Activated T-cell treated with anti-CD3 and anti-CD28 coated beads, Interleukin-2, amount 50 U/mL, for 72 hours (primary cell): Measurements from ENCODE around the gene CD300LB. TPM values are rescaled to one million over a fixed set of nuclear protein-coding genes. Genes with fewer than 3 reads are reported as not detected.
"Not testable (repeated sequence)": the region's sequence is repeated elsewhere in the genome, so short reads cannot be mapped to it uniquely, and the experiment has no call there.

Experiments used
- ATAC-seq, 2 donors: fragments of 150-1000 bp; cut with Tn5 transposase; replicated peaks in 1 of 2; 2 replicates each; pipeline ENCODE4 v1.10.0; 2021; ENCODE audit warnings: moderate library complexity in 2 of 2, mild to moderate bottlenecking in 1 of 2
- DNase-seq, 2 donors: peaks; one replicate each; pipeline ENCODE4 v3.0.0; 2021 to 2022; ENCODE audit warnings: mixed read lengths in 1 of 2
- H3K27ac Mint-ChIP-seq: one replicate; pipeline ENCODE4 v1.8.0; 2022; ENCODE audit warnings: mild to moderate bottlenecking, moderate library complexity, mixed read lengths
- H3K27me3 Mint-ChIP-seq: one replicate; pipeline ENCODE4 v1.8.0; 2022; ENCODE audit warnings: low read depth, mixed read lengths
- H3K36me3 Mint-ChIP-seq, 2 donors: one replicate each; pipeline ENCODE4 v1.8.0; 2022; ENCODE audit warnings: mixed read lengths in 2 of 2, mild to moderate bottlenecking in 1 of 2; ENCODE audit not compliant: insufficient read depth in 2 of 2
- H3K4me1 Mint-ChIP-seq: one replicate; pipeline ENCODE4 v1.8.0; 2022; ENCODE audit warnings: low read depth, mixed read lengths
- H3K4me3 Mint-ChIP-seq, 2 donors: one replicate each; pipeline ENCODE4 v1.8.0; 2022; ENCODE audit warnings: mild to moderate bottlenecking in 2 of 2, mixed read lengths in 2 of 2, moderate library complexity in 2 of 2
- H3K9me3 Mint-ChIP-seq, 2 donors: one replicate each; pipeline ENCODE4 v1.8.0; 2022; ENCODE audit warnings: mixed read lengths in 2 of 2
- total RNA-seq, 2 donors: library from RNA; stranded (reverse); gene quantifications; one replicate each; pipeline ENCODE4 v1.2.3, GENCODE V29; 2022

The CD300LB gene
- total RNA-seq, 2 donors from 2014 or later: not detected

DNA sequence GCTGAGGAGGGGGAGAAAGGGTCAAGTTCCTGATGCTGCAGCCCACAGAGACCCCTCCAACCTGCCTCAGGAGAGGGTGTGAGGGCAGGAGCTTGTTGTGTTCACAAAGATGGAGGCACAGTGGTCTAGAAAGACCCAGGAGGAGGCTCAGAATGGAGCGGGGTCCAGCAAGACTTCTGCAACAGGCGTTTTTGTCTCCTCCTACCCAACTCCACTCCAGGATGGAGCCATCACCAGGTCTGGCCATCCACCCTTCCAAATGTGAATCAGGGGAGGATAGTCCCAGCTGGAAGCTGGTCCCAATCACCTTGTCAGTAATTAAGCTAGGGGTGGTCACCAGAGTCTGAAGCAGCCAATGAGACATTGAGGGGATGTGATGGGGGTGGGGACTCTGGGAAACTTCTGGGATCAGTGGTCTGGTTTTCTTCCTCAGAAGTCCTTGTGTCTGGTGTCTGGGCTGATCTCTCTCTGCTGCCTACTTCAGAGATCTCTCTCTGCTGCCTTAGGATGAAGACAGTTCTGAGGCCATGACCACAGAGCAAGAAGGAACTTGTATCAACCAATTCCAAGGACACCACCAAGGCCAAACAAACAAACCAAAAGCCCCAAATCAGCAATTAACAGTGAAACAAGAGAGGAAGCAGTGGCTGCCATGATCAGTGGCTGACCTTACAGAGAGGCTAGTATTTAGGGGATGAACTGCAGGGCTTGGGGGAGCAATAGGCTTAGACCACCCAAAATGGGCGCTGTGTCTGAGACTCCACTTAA, 14.5 kb downstream of the CD300LB start:
- Mint-ChIP-seq H3K4me3 (no peak overlapping the region), H3K9me3 (peaks cover 14 to 17% of the 10 kb centered on the region in 2 donors), H3K4me1 (peaks cover 51% of the 10 kb centered on the region), H3K36me3 (peaks cover 12 to 21% of the 10 kb centered on the region in 2 donors), H3K27me3 (peaks cover 28% of the 10 kb centered on the region), H3K27ac (no peak overlapping the region)
- DNase-seq (no peak), ATAC-seq (no peak)

DNA sequence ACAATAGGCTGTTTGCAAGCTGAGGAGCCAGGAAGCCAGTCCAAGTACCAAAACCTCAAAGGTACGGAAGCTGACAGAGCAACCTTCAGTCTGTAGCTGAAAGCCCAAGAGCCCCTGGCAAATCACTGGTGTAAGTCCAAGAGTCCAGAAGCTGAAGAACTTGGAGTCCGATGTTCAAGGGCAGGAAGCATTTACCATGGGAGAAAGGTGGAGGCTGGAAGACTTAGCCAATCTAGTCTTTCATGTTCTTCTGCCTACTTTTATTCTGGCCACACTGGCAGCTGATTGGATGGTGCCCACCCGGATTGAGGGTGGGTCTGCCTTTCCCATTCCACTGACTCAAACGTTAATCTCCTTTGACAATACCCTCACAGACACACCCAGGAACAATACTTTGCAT, 15.3 kb downstream of the CD300LB start:
- H3K27ac Mint-ChIP-seq: no peak overlapping the region
- H3K27me3 Mint-ChIP-seq: peaks cover 21% of the 10 kb centered on the region
- no peak for DNase-seq
- H3K4me3 Mint-ChIP-seq: no peak overlapping the region
- no peak for ATAC-seq
- peaks cover 12 to 21% of the 10 kb centered on the region in 2 donors for H3K36me3 Mint-ChIP-seq
- peaks cover 14 to 17% of the 10 kb centered on the region in 2 donors for H3K9me3 Mint-ChIP-seq
- H3K4me1 Mint-ChIP-seq: peaks cover 46% of the 10 kb centered on the region

DNA sequence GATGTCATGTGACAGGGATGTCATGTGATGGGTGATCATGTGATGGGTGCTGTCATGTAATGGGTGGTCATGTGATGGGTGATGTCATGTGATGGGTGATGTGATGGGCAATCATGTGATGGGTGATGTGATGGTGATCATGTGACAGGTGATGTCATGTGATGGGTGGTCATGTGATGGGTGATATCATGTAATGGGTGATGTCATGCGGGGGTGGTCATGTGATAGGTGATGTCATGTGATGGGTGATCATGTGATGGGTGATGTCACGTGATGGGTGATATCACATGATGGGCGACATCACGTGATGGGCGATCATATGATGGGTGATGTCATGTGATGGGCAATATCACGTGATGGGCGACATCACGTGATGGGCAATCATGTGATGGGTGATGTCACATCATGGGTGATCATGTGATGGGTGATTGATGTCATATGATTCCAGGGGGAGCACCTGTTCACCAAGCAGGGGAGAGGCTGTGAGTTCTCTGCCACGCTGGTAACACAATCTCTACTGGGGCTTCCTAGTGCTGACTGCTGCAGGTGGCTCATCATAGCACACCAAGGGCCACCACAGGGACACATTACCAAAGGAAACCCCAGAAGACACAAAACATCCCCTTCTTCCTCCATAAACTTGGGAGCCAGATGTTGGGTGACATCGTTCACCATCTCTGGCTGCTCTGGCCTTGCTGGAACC, 16.5 kb downstream of the CD300LB start:
- Mint-ChIP-seq H3K27me3 (peaks cover 14% of the 10 kb centered on the region), H3K4me3 (peak overlapping the region; percentile 14), H3K4me1 (peaks cover 35% of the 10 kb centered on the region), H3K9me3 (peaks cover 14 to 17% of the 10 kb centered on the region in 2 donors), H3K36me3 (peaks cover 12 to 21% of the 10 kb centered on the region in 2 donors), H3K27ac (peak overlapping the region; percentile 88)
- ATAC-seq: peak; percentile 27 to 46
- peak in 1 of 2 donors; percentile 52 for DNase-seq

DNA sequence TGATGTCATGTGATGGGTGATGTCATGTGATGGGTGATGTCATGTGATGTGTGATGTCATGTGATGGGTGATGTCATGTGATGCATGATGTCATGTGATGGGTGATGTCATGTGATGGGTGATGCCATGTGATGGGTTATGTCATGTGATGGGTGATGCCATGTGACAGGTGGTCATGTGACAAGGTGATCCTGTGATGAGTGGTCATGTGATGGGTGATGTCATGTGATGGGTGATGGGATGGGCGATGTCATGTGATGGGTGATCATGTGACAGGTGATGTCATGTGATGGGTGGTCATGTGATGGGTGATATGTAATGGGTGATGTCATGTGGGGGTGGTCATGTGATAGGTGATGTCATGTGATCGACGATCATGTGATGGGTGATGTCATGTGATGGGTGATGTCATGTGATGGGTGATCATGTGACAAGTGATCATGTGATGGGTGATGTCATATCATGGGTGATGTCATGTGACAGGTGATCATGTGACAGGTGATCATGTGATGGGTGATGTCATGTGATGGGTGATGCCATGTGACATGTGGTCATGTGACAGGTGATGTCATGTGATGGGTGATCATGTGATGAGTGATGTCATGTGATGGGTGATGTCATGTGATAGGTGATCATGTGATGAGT, 17.2 kb downstream of the CD300LB start:
- Mint-ChIP-seq H3K36me3 (peaks cover 12 to 16% of the 10 kb centered on the region in 2 donors), H3K27ac (peak overlapping the region; percentile 88), H3K4me1 (peaks cover 31% of the 10 kb centered on the region), H3K4me3 (peak overlapping the region in 1 of 2 donors; percentile 14), H3K27me3 (peaks cover 10% of the 10 kb centered on the region), H3K9me3 (peaks cover 14 to 17% of the 10 kb centered on the region in 2 donors)
- ATAC-seq (peak; percentile 19 to 37), DNase-seq (peak; percentile 36 to 60)

DNA sequence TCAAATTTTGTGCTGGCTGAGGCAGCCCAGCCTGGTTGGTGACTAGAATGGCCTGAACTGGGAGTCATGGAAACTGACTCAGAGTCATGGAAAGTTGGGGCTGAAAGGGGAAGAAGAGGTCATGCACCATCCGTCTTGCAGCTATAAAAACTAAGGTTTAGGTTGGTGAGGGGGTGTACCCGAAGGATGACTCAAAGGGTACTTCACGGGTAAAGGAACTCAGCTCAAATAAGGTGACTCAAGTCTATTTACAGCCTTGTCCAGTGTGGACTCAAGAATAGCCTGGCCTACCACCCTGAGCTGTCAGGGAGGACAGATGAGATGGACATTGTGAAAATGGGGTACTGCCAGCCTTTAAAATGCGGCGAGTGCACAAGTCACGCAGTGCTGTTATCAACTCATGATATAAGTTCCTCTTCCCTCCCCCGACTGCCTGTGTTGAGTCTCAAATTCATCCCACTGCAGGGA, 18.6 kb downstream of the CD300LB start:
- peak overlapping the region; percentile 53 to 68 for H3K4me3 Mint-ChIP-seq
- peaks cover 12 to 13% of the 10 kb centered on the region in 2 donors for H3K36me3 Mint-ChIP-seq
- peak overlapping the region; percentile 69 for H3K27ac Mint-ChIP-seq
- DNase-seq (peak; percentile 63 to 68), ATAC-seq (peak; percentile 84 to 89)
- peaks cover 31% of the 10 kb centered on the region for H3K4me1 Mint-ChIP-seq
- H3K27me3 Mint-ChIP-seq: peaks cover 7% of the 10 kb centered on the region
- H3K9me3 Mint-ChIP-seq: peaks cover 11 to 13% of the 10 kb centered on the region in 2 donors

DNA sequence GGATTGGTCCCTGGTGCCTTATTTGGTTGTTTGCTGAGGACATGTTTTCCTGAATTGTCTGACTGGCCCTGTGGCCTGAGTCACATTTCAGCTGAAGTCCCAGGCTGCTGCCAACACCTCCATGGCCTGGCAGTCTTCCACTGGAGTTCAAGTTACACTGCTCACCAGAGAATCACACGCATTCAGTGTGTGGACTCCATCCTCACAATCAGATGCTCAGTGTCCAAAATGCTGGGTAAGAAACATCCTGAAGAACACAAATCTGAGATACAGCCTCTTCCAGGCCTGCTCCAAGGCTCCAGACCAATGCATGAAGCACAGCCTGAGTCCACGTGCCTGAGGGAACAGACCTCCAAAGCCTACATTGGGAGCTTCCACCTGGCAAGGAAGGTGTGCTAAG, 19.2 kb downstream of the CD300LB start:
- peak overlapping the region; percentile 62 for H3K27ac Mint-ChIP-seq
- ATAC-seq (no peak), DNase-seq (no peak)
- H3K9me3 Mint-ChIP-seq: peaks cover 11 to 13% of the 10 kb centered on the region in 2 donors
- H3K4me1 Mint-ChIP-seq: peaks cover 31% of the 10 kb centered on the region
- H3K36me3 Mint-ChIP-seq: peaks cover 12 to 13% of the 10 kb centered on the region in 2 donors
- H3K27me3 Mint-ChIP-seq: peaks cover 5% of the 10 kb centered on the region
- H3K4me3 Mint-ChIP-seq: peak overlapping the region in 1 of 2 donors; percentile 53

DNA sequence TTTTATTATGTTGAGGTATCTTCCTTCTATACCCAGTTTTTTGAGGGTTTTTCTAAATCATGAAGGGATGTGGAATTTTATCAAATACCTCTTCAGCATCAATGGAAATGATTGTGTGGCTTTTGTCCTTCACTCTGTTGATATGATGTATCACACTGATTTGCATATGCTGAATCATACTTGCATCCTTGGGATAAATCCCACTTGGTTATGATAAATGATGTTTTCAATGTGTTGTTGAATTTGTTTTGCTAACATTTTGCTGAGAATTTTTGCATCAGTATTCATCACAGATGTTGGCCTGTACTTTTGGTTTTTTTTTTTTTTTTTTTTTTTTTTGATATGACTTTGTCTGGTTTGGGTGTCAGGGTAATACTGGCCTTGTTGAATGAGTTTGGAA, 23.1 kb downstream of the CD300LB start:
- peaks cover 17% of the 10 kb centered on the region for H3K4me1 Mint-ChIP-seq
- no peak overlapping the region for H3K27ac Mint-ChIP-seq
- no peaks in the 10 kb centered on the region for H3K27me3 Mint-ChIP-seq
- no peak overlapping the region for H3K4me3 Mint-ChIP-seq
- H3K36me3 Mint-ChIP-seq: peaks cover 0 to 1% of the 10 kb centered on the region in 2 donors
- ATAC-seq: no peak
- DNase-seq: no peak
- H3K9me3 Mint-ChIP-seq: no peaks in the 10 kb centered on the region

DNA sequence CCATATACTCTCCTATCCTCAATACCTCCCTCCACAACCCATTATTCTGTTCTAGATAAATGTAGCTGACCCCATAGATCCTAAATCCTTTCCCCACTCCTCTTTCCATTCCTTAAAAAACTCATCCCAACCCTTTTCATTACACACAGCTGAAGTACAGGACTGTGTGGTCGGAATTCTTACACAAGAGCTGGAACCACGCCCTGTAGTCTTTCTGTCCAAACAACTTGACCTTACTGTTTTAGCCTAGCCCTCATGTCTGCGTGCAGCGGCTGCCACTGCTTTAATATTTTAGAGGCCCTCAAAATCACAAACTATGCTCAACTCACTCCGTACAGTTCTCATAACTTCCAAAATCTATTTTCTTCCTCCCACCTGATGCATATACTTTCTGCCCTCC, 27.3 kb downstream of the CD300LB start:
- ATAC-seq, H3K4me1 Mint-ChIP-seq, H3K36me3 Mint-ChIP-seq, H3K27me3 Mint-ChIP-seq, DNase-seq, H3K27ac Mint-ChIP-seq, H3K4me3 Mint-ChIP-seq, H3K9me3 Mint-ChIP-seq: not testable (repeated sequence)

DNA sequence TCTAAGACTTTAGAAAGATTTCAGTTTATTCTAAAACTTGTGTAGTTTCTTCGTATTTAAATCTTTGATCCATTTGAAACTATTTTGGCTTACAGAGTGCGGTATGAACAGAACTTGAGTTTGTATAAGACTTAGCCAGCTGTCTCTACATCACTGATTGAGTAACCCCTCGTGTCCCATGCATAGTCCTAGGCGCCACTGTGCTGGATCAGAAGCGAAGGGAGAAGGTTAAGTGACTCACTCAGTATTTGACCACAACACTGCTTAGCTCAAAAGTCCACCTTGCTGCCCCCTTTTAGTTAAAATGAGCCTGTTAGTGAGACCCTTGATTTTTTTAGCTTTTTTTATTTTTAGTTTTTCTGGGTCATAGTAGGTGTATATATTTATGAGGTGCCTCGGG, 28.4 kb downstream of the CD300LB start:
- Mint-ChIP-seq H3K27ac (no peak overlapping the region), H3K4me3 (no peak overlapping the region), H3K27me3 (no peaks in the 10 kb centered on the region), H3K9me3 (no peaks in the 10 kb centered on the region), H3K36me3 (no peaks in the 10 kb centered on the region), H3K4me1 (no peaks in the 10 kb centered on the region)
- ATAC-seq (no peak), DNase-seq (no peak)

DNA sequence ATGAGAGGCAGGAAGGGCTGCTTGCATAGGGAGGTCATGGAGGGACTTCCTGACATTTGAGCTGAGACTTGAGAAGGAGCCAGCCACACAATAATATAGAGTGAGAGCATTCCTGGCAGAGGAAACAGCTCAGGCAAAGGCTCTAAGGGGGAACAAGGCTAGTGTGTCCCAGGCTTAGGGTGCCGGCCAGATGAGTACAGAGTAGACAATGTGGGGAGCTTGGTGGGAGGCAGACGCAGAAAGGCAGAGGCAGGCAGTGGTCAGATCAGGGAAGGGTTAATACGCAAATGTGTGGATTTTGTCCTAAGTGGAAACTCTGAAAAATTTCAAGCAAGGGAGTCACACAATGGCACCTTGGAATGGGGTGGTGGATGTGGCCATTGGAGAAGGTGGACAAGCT, 31.3 kb downstream of the CD300LB start:
- Mint-ChIP-seq H3K27me3 (peaks cover 5% of the 10 kb centered on the region), H3K4me1 (no peaks in the 10 kb centered on the region), H3K4me3 (no peak overlapping the region), H3K27ac (no peak overlapping the region), H3K9me3 (no peaks in the 10 kb centered on the region), H3K36me3 (no peaks in the 10 kb centered on the region)
- ATAC-seq: no peak
- no peak for DNase-seq

DNA sequence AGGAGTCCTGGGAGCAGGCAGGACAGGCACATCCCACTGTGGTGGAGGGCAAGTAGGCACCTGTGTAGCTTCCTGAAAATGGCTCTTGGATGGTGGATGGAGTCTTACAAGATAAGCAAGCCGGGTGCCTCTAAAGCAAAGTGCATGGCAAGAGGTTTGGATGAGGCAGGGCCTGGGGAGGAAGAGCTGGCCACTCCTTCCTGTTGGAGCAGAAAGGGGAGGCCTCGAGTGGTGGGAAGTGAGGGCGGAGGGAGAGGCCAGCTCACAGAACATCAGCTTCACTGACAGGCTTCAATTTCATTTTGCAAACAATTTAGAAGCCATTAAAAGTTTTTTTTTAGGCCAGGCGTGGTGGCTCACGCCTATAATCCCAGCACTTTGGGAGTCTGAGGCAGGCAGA, 33.8 kb downstream of the CD300LB start:
- ATAC-seq (no peak), DNase-seq (no peak)
- Mint-ChIP-seq H3K27me3 (peaks cover 5% of the 10 kb centered on the region), H3K27ac (no peak overlapping the region), H3K36me3 (no peaks in the 10 kb centered on the region), H3K4me1 (no peaks in the 10 kb centered on the region), H3K4me3 (no peak overlapping the region), H3K9me3 (no peaks in the 10 kb centered on the region)

DNA sequence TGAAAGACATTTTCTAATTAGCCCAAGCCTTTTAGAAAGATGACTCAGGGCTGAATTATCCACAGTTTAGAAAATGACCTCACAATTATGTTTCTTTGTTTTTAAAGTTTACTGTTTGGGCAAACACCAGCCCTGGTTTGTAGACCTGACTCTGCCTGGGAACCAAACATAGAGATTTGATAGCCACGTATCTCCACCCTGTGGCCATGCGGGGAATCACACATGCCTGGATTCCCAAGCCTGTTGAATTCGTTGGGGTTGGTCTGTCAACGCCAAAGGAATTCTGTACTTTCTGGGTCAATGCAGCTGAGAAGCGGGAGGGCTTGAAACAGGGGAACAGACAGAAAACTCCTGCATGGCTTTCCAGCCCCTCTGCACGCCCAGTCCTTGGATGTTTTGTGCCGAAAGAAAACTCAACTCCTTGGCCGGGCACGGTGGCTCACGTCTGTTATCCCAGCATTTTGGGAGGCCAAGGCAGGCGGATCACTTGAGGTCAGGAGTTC, 37.9 kb downstream of the CD300LB start:
- no peak overlapping the region for H3K4me3 Mint-ChIP-seq
- peak; percentile 56 to 62 for DNase-seq
- H3K4me1 Mint-ChIP-seq: no peaks in the 10 kb centered on the region
- peaks cover 0 to 4% of the 10 kb centered on the region in 2 donors for H3K9me3 Mint-ChIP-seq
- no peak overlapping the region for H3K27ac Mint-ChIP-seq
- H3K27me3 Mint-ChIP-seq: peaks cover 5% of the 10 kb centered on the region
- peak; percentile 65 to 73 for ATAC-seq
- H3K36me3 Mint-ChIP-seq: peaks cover 0 to 3% of the 10 kb centered on the region in 2 donors

DNA sequence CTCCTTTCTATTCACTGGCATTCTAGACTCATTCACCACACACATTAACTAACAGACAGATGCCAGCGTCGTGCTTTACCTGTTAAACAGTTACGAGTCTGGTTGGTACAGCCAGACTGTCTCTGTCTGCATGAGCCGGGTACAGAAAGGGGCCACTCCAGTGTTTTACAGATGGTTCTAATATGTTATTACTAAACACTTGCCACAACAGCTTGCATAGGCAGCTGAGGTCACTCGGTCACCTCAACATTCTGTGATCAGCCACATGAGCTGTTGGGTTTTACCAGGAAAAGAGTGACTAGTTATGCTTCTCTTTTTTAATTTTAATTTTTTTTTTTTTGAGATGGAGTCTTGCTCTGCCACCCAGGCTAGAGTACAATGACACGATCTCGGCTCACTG, 39.6 kb downstream of the CD300LB start:
- DNase-seq (no peak), ATAC-seq (peak in 1 of 2 donors; percentile 39)
- no peak overlapping the region for H3K27ac Mint-ChIP-seq
- no peaks in the 10 kb centered on the region for H3K4me1 Mint-ChIP-seq
- H3K9me3 Mint-ChIP-seq: peaks cover 0 to 4% of the 10 kb centered on the region in 2 donors
- no peak overlapping the region for H3K4me3 Mint-ChIP-seq
- peaks cover 0 to 3% of the 10 kb centered on the region in 2 donors for H3K36me3 Mint-ChIP-seq
- no peaks in the 10 kb centered on the region for H3K27me3 Mint-ChIP-seq
